ENCODE measurements around the gene LYPD5.

Gene LYPD5

GRCh38 chr19:43783636-43784035 lies 18.6 kb downstream of the LYPD5 start:
- H3K27me3 ChIP-seq (ENCODE audit: control insufficient read depth, insufficient read depth, low read length), result no peaks in the 10 kb centered on the region
- peaks cover 27% of the 10 kb centered on the region for H3K4me1 ChIP-seq (ENCODE audit: control insufficient read depth, insufficient read depth, low read length)
- H3K36me3 ChIP-seq (ENCODE audit: insufficient read depth, low read length), result no peaks in the 10 kb centered on the region
- no peaks in the 10 kb centered on the region for H3K9me3 ChIP-seq (replicated peaks; ENCODE audit: low read length)
- H3K9ac ChIP-seq (ENCODE audit: low read depth, low read length), result no peak overlapping the region
- H3K4me2 ChIP-seq (ENCODE audit: low read length), result no peak overlapping the region
- H3K4me3 ChIP-seq (ENCODE audit: low read length), result no peak overlapping the region

DNA sequence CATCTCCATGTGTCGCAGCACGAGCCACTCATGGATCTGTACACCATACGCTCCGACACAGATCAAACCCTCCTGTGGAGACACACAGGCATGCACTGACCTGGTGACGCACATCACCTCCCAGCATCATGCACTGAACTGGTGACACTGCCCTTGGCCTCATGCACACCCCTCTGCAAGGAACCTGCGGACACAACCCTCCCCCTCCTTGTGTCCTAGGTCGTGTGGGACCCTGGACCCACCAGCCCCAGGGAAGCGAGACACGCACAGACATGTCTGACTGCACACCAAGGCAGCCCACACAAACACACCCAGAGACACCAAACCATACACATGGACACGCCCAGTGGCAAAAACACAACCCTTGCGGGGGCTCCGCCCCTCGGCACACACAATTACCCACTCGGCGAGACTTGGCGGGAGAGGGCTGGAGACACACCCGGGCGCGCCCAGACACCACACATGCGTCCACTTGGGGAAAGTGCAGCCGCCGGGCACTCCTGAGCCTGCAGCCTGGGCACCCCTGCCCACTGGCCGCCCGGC lies 19.5 kb downstream of the LYPD5 start:
- H3K9me3 ChIP-seq (replicated peaks; ENCODE audit: low read length), result no peaks in the 10 kb centered on the region
- H3K9ac ChIP-seq (ENCODE audit: low read depth, low read length), result no peak overlapping the region
- H3K27me3 ChIP-seq (ENCODE audit: control insufficient read depth, insufficient read depth, low read length), result no peaks in the 10 kb centered on the region
- no peak overlapping the region for H3K4me3 ChIP-seq (ENCODE audit: low read length)
- H3K36me3 ChIP-seq (ENCODE audit: insufficient read depth, low read length), result no peaks in the 10 kb centered on the region
- H3K4me1 ChIP-seq (ENCODE audit: control insufficient read depth, insufficient read depth, low read length), result peaks cover 30% of the 10 kb centered on the region
- H3K4me2 ChIP-seq (ENCODE audit: low read length), result no peak overlapping the region

DNA sequence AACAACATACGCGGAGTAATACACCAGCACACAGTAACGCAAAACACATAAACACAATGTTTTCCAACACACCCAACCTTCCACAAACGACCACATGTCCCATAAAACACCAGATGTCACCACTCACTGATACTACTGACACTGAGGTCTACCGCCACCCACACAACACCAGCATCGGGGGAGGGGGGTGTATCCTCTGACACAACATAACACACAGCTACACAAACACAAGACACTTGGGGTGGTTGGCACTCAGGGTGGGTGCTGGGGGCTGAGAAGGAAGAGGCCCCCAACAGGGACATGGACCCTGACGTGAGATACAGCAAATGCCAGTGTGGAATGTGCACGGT lies 20.0 kb downstream of the LYPD5 start:
- Histone ChIP-seq H3K9ac (ENCODE audit: low read depth, low read length) (no peak overlapping the region), H3K4me3 (ENCODE audit: low read length) (no peak overlapping the region), H3K9me3 (replicated peaks; ENCODE audit: low read length) (no peaks in the 10 kb centered on the region), H3K27me3 (ENCODE audit: control insufficient read depth, insufficient read depth, low read length) (no peaks in the 10 kb centered on the region), H3K4me1 (ENCODE audit: control insufficient read depth, insufficient read depth, low read length) (peaks cover 35% of the 10 kb centered on the region), H3K4me2 (ENCODE audit: low read length) (no peak overlapping the region), H3K36me3 (ENCODE audit: insufficient read depth, low read length) (no peaks in the 10 kb centered on the region)

- Histone ChIP-seq H3K4me1 (ENCODE audit: control insufficient read depth, insufficient read depth, low read length) (peaks cover 35% of the 10 kb centered on the region), H3K36me3 (ENCODE audit: insufficient read depth, low read length) (no peaks in the 10 kb centered on the region), H3K9ac (ENCODE audit: low read depth, low read length) (no peak overlapping the region), H3K4me3 (ENCODE audit: low read length) (no peak overlapping the region), H3K9me3 (replicated peaks; ENCODE audit: low read length) (no peaks in the 10 kb centered on the region), H3K27me3 (ENCODE audit: control insufficient read depth, insufficient read depth, low read length) (no peaks in the 10 kb centered on the region), H3K4me2 (ENCODE audit: low read length) (no peak overlapping the region)
Observed at GRCh38 chr19:43781630-43782310, 20.5 kb downstream of the LYPD5 start.

GRCh38 chr19:43780706-43781525 lies 21.3 kb downstream of the LYPD5 start, which contains the start of gene KCNN4:
TSS of gene KCNN4 (minus strand) at chr19:43780973. CDS start at chr19:43780861, 112 bp downstream.
- Histone ChIP-seq H3K27me3 (ENCODE audit: control insufficient read depth, insufficient read depth, low read length) (no peaks in the 10 kb centered on the region), H3K4me2 (ENCODE audit: low read length) (peak within 1 kb of the TSS; percentile 43), H3K4me1 (ENCODE audit: control insufficient read depth, insufficient read depth, low read length) (peaks cover 35% of the 10 kb centered on the region), H3K36me3 (ENCODE audit: insufficient read depth, low read length) (no peaks in the 10 kb centered on the region), H3K9me3 (replicated peaks; ENCODE audit: low read length) (no peaks in the 10 kb centered on the region), H3K4me3 (ENCODE audit: low read length) (peak within 1 kb of the TSS; percentile 19), H3K9ac (ENCODE audit: low read depth, low read length) (no peak within 1 kb of the TSS)

- Histone ChIP-seq H3K4me2 (ENCODE audit: low read length) (no peak overlapping the region), H3K9me3 (replicated peaks; ENCODE audit: low read length) (no peaks in the 10 kb centered on the region), H3K4me1 (ENCODE audit: control insufficient read depth, insufficient read depth, low read length) (peaks cover 36% of the 10 kb centered on the region), H3K4me3 (ENCODE audit: low read length) (no peak overlapping the region), H3K9ac (ENCODE audit: low read depth, low read length) (no peak overlapping the region), H3K27me3 (ENCODE audit: control insufficient read depth, insufficient read depth, low read length) (no peaks in the 10 kb centered on the region), H3K36me3 (ENCODE audit: insufficient read depth, low read length) (no peaks in the 10 kb centered on the region)
Observed at GRCh38 chr19:43779820-43780219, 22.4 kb downstream of the LYPD5 start.

- no peak overlapping the region for H3K4me2 ChIP-seq (ENCODE audit: low read length)
- H3K9ac ChIP-seq (ENCODE audit: low read depth, low read length), result no peak overlapping the region
- H3K4me3 ChIP-seq (ENCODE audit: low read length), result no peak overlapping the region
- peaks cover 36% of the 10 kb centered on the region for H3K4me1 ChIP-seq (ENCODE audit: control insufficient read depth, insufficient read depth, low read length)
- peaks cover 3% of the 10 kb centered on the region for H3K27me3 ChIP-seq (ENCODE audit: control insufficient read depth, insufficient read depth, low read length)
- H3K9me3 ChIP-seq (replicated peaks; ENCODE audit: low read length), result no peaks in the 10 kb centered on the region
- no peaks in the 10 kb centered on the region for H3K36me3 ChIP-seq (ENCODE audit: insufficient read depth, low read length)
Observed at GRCh38 chr19:43779147-43779819, 23.0 kb downstream of the LYPD5 start.

DNA sequence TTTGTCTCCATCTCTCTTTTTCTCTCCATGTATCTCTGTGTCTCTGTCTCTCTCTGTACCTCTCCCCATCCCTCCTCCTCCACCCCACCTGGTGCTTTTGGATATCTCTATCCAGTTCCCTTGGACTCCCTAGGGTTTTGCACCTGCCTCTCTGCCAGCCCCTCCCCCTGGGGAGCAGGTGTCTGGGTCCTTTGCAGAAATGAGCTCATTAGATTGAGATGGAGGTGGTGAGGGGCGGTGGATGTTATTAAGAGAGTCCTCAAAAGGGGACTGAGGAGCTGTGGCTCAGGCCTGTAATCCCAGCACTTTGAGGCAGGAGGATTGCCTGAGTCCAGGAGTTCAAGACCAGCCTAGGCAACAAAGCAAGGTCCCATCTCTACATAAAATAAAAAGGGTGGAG lies 23.6 kb downstream of the LYPD5 start:
- no peaks in the 10 kb centered on the region for H3K9me3 ChIP-seq (replicated peaks; ENCODE audit: low read length)
- peaks cover 3% of the 10 kb centered on the region for H3K27me3 ChIP-seq (ENCODE audit: control insufficient read depth, insufficient read depth, low read length)
- no peak overlapping the region for H3K4me3 ChIP-seq (ENCODE audit: low read length)
- no peak overlapping the region for H3K4me2 ChIP-seq (ENCODE audit: low read length)
- no peaks in the 10 kb centered on the region for H3K36me3 ChIP-seq (ENCODE audit: insufficient read depth, low read length)
- peaks cover 34% of the 10 kb centered on the region for H3K4me1 ChIP-seq (ENCODE audit: control insufficient read depth, insufficient read depth, low read length)
- H3K9ac ChIP-seq (ENCODE audit: low read depth, low read length), result no peak overlapping the region

DNA sequence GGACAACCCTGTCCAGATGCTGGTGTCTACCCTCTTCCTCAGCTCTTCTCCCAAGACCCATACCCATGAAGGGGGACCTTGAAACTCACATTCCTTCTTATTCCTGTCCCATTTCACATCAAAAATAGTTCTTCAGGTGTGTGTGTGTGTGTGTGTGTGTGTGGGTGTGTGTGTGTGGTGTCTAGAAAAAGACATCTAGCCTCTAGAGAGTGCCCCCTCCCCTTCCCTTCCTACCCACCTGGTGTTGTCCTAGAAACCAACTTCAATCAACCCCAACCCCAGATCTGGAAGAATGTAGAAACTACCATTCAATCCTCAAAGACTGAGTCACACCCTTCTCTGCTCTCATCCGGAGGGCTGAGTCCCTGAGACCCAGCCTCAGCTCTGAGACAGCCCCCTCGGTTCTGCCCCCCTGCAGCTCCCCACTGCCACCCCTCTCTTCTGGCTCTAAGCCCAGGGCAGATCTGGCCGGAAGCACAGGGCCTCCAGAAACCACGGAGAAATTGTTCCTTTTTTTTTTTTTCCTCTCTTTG lies 25.0 kb downstream of the LYPD5 start:
- no peak overlapping the region for H3K4me3 ChIP-seq (ENCODE audit: low read length)
- no peak overlapping the region for H3K9ac ChIP-seq (ENCODE audit: low read depth, low read length)

DNA sequence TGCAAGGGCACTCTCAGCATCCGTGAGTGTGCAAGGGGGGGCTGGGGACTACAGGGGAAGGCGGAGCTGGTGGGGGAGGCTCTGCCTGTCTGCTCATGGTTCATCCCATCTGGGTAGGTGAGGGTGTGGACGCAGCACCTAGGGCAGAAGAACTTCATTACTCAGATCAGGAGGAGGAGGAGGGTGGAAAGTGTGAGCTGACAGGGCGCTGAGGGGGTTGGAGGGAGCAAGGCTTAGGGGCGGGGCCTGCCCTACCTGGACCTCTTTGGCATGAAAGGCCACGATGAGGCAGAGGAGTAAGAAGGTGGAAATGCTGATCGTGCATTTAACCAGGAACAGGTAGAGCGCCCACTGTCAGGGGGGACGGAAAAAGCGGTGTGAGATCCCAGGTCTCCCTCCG lies 26.0 kb downstream of the LYPD5 start:
- H3K27me3 ChIP-seq (ENCODE audit: control insufficient read depth, insufficient read depth, low read length), result peaks cover 3% of the 10 kb centered on the region
- H3K4me2 ChIP-seq (ENCODE audit: low read length), result no peak overlapping the region
- no peaks in the 10 kb centered on the region for H3K36me3 ChIP-seq (ENCODE audit: insufficient read depth, low read length)
- H3K9ac ChIP-seq (ENCODE audit: low read depth, low read length), result no peak overlapping the region
- peaks cover 32% of the 10 kb centered on the region for H3K4me1 ChIP-seq (ENCODE audit: control insufficient read depth, insufficient read depth, low read length)
- no peaks in the 10 kb centered on the region for H3K9me3 ChIP-seq (replicated peaks; ENCODE audit: low read length)
- no peak overlapping the region for H3K4me3 ChIP-seq (ENCODE audit: low read length)

More for the DNA sequence above, 25.0 kb downstream of the LYPD5 start:
- peaks cover 3% of the 10 kb centered on the region for H3K27me3 ChIP-seq (ENCODE audit: control insufficient read depth, insufficient read depth, low read length)
- no peaks in the 10 kb centered on the region for H3K9me3 ChIP-seq (replicated peaks; ENCODE audit: low read length)
- H3K4me2 ChIP-seq (ENCODE audit: low read length), result peak overlapping the region; percentile 32
- peaks cover 34% of the 10 kb centered on the region for H3K4me1 ChIP-seq (ENCODE audit: control insufficient read depth, insufficient read depth, low read length)
- H3K36me3 ChIP-seq (ENCODE audit: insufficient read depth, low read length), result no peaks in the 10 kb centered on the region

- Histone ChIP-seq H3K36me3 (ENCODE audit: insufficient read depth, low read length) (no peaks in the 10 kb centered on the region), H3K9ac (ENCODE audit: low read depth, low read length) (no peak overlapping the region), H3K4me2 (ENCODE audit: low read length) (no peak overlapping the region), H3K4me1 (ENCODE audit: control insufficient read depth, insufficient read depth, low read length) (peaks cover 24% of the 10 kb centered on the region), H3K4me3 (ENCODE audit: low read length) (no peak overlapping the region), H3K27me3 (ENCODE audit: control insufficient read depth, insufficient read depth, low read length) (peaks cover 3% of the 10 kb centered on the region), H3K9me3 (replicated peaks; ENCODE audit: low read length) (no peaks in the 10 kb centered on the region)
Observed at GRCh38 chr19:43775299-43775890, 26.9 kb downstream of the LYPD5 start.

All from skeletal muscle satellite cell (primary cell).